ENCODE data around the gene PTPRG.

Gene PTPRG

GRCh38 chr3:61645148-61645547, 83.8 kb downstream of the PTPRG start:
- TF ChIP-seq CTCF (IDR thresholded peaks at IDR 0.05; ENCODE audit: insufficient read depth, low read depth, low read length, missing control alignments): no peak
- no peak for DNase-seq (ENCODE audit: low read depth)
- H3K4me3 ChIP-seq (ENCODE audit: low read depth, low read length): no peak overlapping the region

- no peak for DNase-seq (ENCODE audit: low read depth)
- no peak for TF ChIP-seq CTCF (IDR thresholded peaks at IDR 0.05; ENCODE audit: insufficient read depth, low read depth, low read length, missing control alignments)
- no peak overlapping the region for H3K4me3 ChIP-seq (ENCODE audit: low read depth, low read length)
Observed at GRCh38 chr3:61646360-61646759, 85.0 kb downstream of the PTPRG start.

GRCh38 chr3:61646851-61647525, 85.6 kb downstream of the PTPRG start:
- DNase-seq (ENCODE audit: low read depth): no peak
- H3K4me3 ChIP-seq (ENCODE audit: low read depth, low read length): no peak overlapping the region
- TF ChIP-seq CTCF (IDR thresholded peaks at IDR 0.05; ENCODE audit: insufficient read depth, low read depth, low read length, missing control alignments): no peak

GRCh38 chr3:61648481-61648880, 87.1 kb downstream of the PTPRG start:
- no peak for TF ChIP-seq CTCF (IDR thresholded peaks at IDR 0.05; ENCODE audit: insufficient read depth, low read depth, low read length, missing control alignments)
- H3K4me3 ChIP-seq (ENCODE audit: low read depth, low read length): no peak overlapping the region

GRCh38 chr3:61649381-61650170, 88.2 kb downstream of the PTPRG start:
- TF ChIP-seq CTCF (IDR thresholded peaks at IDR 0.05; ENCODE audit: insufficient read depth, low read depth, low read length, missing control alignments): no peak
- DNase-seq (ENCODE audit: low read depth): no peak
- no peak overlapping the region for H3K4me3 ChIP-seq (ENCODE audit: low read depth, low read length)

More at GRCh38 chr3:61648481-61648880, 87.1 kb downstream of the PTPRG start:
- no peak for DNase-seq (ENCODE audit: low read depth)

GRCh38 chr3:61650276-61650675, 88.9 kb downstream of the PTPRG start:
- no peak for TF ChIP-seq CTCF (IDR thresholded peaks at IDR 0.05; ENCODE audit: insufficient read depth, low read depth, low read length, missing control alignments)
- no peak overlapping the region for H3K4me3 ChIP-seq (ENCODE audit: low read depth, low read length)
- DNase-seq (ENCODE audit: low read depth): no peak

Data from GM12865 (cell line).